Measurements from ENCODE around the gene ALKBH8. TPM values are rescaled to one million over a fixed set of nuclear protein-coding genes. Genes with fewer than 3 reads are reported as not detected.
"Not testable (repeated sequence)": the region's sequence is repeated elsewhere in the genome, so short reads cannot be mapped to it uniquely, and the experiment has no call there.

The ALKBH8 gene
- total RNA-seq, 3 donors from 2014 or later (not counting 1 experiment from before 2014, with no cell fraction given) = 6.9 to 11.8 (median 9.0) TPM

DNA sequence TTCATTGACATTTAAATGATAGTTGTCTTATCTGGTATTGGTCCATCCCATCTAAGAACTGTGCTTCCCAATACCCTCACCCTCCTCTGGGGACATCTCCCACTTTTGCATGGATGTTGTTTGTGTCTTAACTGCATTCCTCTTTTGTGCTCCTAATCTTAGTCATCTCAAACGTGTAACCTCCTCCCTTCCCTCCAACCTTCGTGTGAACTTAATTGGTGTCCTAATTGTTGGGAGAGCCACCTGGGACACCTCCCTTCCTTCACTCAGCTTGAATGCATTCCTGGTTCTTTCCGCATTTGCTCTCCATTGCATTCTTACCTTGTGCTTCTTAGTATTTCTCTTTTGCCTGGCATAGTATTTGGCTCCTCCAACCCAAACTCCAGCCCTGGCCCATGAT lies 15.6 kb upstream of the ALKBH8 start:
- Mint-ChIP-seq H3K27me3 (ENCODE audit: low read depth in 2 of 2) (peaks cover 16 to 45% of the 10 kb centered on the region in 2 donors), H3K36me3 (no peaks in the 10 kb centered on the region), H3K9me3 (peaks cover 4% of the 10 kb centered on the region in 2 donors), H3K4me3 (no peak overlapping the region), H3K27ac (no peak overlapping the region), H3K4me1 (no peaks in the 10 kb centered on the region)
- intact Hi-C loops (cut with micrococcal nuclease) = no loop called here
- TF ChIP-seq CTCF (IDR thresholded peaks at IDR 0.05) = no peak
- H3K4me1 ChIP-seq (ENCODE audit: control insufficient read depth, insufficient read depth, low read length) = no peaks in the 10 kb centered on the region
- no peak overlapping the region for H3K27ac ChIP-seq (ENCODE audit: low read length)
- 59% methylated on average over 3 of the region's 3 CpGs for WGBS (ENCODE audit: insufficient coverage)
- H3K36me3 ChIP-seq (ENCODE audit: control insufficient read depth, insufficient read depth, low read length) = no peaks in the 10 kb centered on the region
- no peak overlapping the region for H3K4me3 ChIP-seq (ENCODE audit: low read length)
- DNase-seq (no peak), ATAC-seq (no peak)
- peaks cover 4% of the 10 kb centered on the region for H3K27me3 ChIP-seq (ENCODE audit: control insufficient read depth, insufficient read depth, low read length)
- no peaks in the 10 kb centered on the region for H3K9me3 ChIP-seq (ENCODE audit: control insufficient read depth, insufficient read depth, low read length)

DNA sequence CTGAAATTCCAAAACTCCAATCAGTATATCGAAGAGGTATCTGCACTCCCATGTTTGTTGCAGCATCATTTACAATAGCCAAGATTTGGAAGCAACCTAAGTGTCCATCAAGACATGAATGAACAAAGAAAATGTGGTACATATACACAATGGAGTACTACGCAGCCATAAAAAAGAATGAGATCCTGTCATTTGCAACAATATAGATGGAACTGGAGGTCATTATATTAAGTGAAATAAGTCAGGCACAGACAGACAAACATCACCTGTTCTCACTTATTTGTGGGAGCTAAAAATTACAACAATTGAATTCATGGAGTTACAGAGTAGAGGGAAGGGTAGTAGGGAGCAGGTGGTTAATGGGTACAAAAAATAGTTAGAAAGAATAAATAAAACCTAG lies 13.6 kb upstream of the ALKBH8 start:
- peaks cover 10 to 38% of the 10 kb centered on the region in 2 donors for H3K27me3 Mint-ChIP-seq (ENCODE audit: low read depth in 2 of 2)
- H3K27ac Mint-ChIP-seq; ATAC-seq; H3K4me1 Mint-ChIP-seq; H3K9me3 ChIP-seq (ENCODE audit: control insufficient read depth, insufficient read depth, low read length); H3K27me3 ChIP-seq (ENCODE audit: control insufficient read depth, insufficient read depth, low read length); H3K9me3 Mint-ChIP-seq; H3K4me3 ChIP-seq (ENCODE audit: low read length); H3K4me3 Mint-ChIP-seq; H3K4me1 ChIP-seq (ENCODE audit: control insufficient read depth, insufficient read depth, low read length); intact Hi-C loops (cut with micrococcal nuclease); H3K27ac ChIP-seq (ENCODE audit: low read length); H3K36me3 ChIP-seq (ENCODE audit: control insufficient read depth, insufficient read depth, low read length); DNase-seq; H3K36me3 Mint-ChIP-seq: not testable (repeated sequence)
- 100% methylated on average over 2 of the region's 2 CpGs for WGBS (ENCODE audit: insufficient coverage)

GRCh38 chr11:107577346-107577711 lies 11.8 kb upstream of the ALKBH8 start:
- no peak for TF ChIP-seq CTCF (IDR thresholded peaks at IDR 0.05)
- H3K36me3 Mint-ChIP-seq = no peaks in the 10 kb centered on the region
- Histone ChIP-seq H3K4me1 (ENCODE audit: control insufficient read depth, insufficient read depth, low read length) (no peaks in the 10 kb centered on the region), H3K36me3 (ENCODE audit: control insufficient read depth, insufficient read depth, low read length) (no peaks in the 10 kb centered on the region), H3K9me3 (ENCODE audit: control insufficient read depth, insufficient read depth, low read length) (no peaks in the 10 kb centered on the region), H3K27me3 (ENCODE audit: control insufficient read depth, insufficient read depth, low read length) (no peaks in the 10 kb centered on the region), H3K4me3 (ENCODE audit: low read length) (no peak overlapping the region), H3K27ac (ENCODE audit: low read length) (no peak overlapping the region)
- peaks cover 4% of the 10 kb centered on the region in 2 donors for H3K9me3 Mint-ChIP-seq
- H3K4me3 Mint-ChIP-seq = no peak overlapping the region
- intact Hi-C loops (cut with micrococcal nuclease) = loop anchor here (2.0 kb wide), 1 partner anchor 105 kb away; no protein-coding TSS in a partner anchor
- 78% methylated on average over 5 of the region's 6 CpGs for WGBS (ENCODE audit: insufficient coverage)
- H3K4me1 Mint-ChIP-seq = no peaks in the 10 kb centered on the region
- H3K27ac Mint-ChIP-seq = no peak overlapping the region
- H3K27me3 Mint-ChIP-seq (ENCODE audit: low read depth in 2 of 2) = peaks cover 13 to 25% of the 10 kb centered on the region in 2 donors
- no peak for ATAC-seq
- DNase-seq = no peak

- H3K36me3 ChIP-seq (ENCODE audit: control insufficient read depth, insufficient read depth, low read length); H3K27ac Mint-ChIP-seq; H3K9me3 ChIP-seq (ENCODE audit: control insufficient read depth, insufficient read depth, low read length); H3K4me3 ChIP-seq (ENCODE audit: low read length); H3K4me3 Mint-ChIP-seq; H3K27me3 ChIP-seq (ENCODE audit: control insufficient read depth, insufficient read depth, low read length); H3K9me3 Mint-ChIP-seq; H3K4me1 Mint-ChIP-seq; H3K4me1 ChIP-seq (ENCODE audit: control insufficient read depth, insufficient read depth, low read length); H3K36me3 Mint-ChIP-seq; H3K27ac ChIP-seq (ENCODE audit: low read length): not testable (repeated sequence)
- 40% methylated on average over 2 of the region's 2 CpGs for WGBS (ENCODE audit: insufficient coverage)
- DNase-seq (peak in 1 of 2 donors; percentile 69), ATAC-seq (peak in 2 of 3 donors; percentile 48 to 55)
- intact Hi-C loops (cut with micrococcal nuclease) = loop anchor here (2.0 kb wide), 1 partner anchor 106 kb away; no protein-coding TSS in a partner anchor
- peaks cover 17 to 31% of the 10 kb centered on the region in 2 donors for H3K27me3 Mint-ChIP-seq (ENCODE audit: low read depth in 2 of 2)
- TF ChIP-seq CTCF (IDR thresholded peaks at IDR 0.05) = peak; percentile 58
Measured at GRCh38 chr11:107576497-107577345, 11.2 kb upstream of the ALKBH8 start.
